ENCODE data around the gene ANKRD44.

Gene ANKRD44

DNA sequence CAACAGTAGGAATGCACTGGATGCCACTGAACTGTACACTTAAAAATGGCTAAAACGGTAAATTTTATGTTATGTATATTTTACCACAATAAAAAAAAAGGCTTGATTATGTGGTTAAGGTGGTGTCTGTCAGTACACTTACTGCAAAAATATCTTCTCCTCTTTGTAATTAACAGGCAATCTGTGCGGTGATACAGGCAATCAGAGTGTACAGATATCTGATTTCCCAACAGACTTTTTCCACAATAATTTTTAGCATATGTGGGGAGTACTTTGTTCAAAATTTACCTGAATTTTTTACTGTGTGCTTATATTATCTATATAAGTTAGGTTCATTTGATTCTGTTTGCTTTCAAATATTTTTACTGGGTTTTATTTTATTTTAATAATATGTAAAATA is 209.1 kb downstream of the ANKRD44 start:
- no peak for DNase-seq

DNA sequence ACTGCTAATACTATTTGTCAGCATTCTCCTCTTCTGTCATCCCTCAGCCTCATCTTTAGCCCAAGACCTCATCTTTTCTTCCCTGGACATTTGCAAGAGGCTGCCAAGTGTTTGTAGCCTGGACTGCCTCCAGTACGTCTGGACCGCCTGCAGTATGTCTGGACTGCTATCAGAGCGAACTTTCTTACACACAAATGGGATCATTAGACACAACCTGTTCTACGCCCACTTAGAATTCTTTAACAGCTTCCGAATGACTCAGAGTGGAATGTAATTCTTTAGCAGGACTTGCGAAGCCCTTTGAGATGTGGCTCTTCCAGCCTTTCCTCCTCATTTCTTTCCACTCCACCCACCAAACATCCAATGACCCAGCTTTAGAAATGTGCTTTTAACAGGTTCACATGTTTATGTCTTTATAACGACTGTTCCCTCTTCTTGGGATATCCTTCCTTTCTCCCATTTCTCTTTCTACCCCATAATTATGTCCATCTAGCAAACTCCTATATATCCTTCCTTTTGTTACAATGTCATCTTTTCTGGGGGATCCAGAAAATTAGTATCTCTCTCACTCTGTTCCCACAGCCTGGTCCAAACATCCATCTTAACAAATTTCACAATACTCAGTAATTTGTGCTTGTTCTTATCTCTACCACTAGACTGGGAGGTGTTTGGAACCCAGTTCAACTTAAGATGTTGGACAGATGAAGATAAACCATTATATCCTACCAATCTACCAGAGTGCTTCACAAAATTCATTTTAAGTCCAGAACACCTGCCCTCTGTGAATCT is 212.8 kb downstream of the ANKRD44 start:
- DNase-seq: no peak

- DNase-seq: no peak
Measured at GRCh38 chr2:197096649-197097048, 213.9 kb downstream of the ANKRD44 start.

DNA sequence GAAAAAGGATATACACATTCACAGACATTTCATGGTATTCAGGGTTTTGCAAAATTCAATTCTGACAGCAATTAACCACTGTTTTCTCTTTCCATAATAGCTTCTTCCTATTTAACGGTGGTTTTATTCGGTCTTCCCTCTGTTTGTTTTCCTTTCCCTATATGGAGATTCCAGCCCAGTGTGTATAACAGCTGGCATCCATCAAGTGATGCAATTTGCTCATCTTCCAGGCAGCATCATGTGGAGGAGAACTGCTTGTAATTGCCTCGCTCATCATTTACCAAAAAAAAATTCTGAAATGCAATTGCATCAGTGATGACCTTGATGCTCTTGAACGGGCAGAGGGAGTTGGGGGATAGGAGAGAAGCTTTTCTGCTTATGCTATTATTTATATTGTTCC is 218.1 kb downstream of the ANKRD44 start:
- no peak for DNase-seq

GRCh38 chr2:197090742-197091367 is 219.7 kb downstream of the ANKRD44 start:
- no peak for DNase-seq

- DNase-seq: no peak
Measured at GRCh38 chr2:197089655-197090054, 220.9 kb downstream of the ANKRD44 start.

DNA sequence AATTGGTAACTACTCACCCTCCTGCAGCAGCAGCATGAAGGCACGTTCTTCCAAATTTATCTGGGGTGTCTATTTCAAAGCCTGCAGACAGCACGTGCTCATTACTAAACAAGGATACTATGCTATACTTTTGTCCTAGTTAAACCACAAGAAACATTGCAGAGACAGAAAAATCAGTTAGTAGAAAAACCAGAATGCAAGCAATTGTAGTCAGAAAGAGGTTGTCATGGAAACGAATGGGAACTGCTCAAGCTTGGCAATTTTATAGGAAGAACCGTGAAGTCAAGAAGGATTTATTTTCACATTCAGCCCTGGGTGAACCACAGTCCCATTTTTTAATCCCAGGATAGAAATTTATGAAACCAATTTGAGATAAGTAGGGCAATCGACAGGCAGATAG is 221.9 kb downstream of the ANKRD44 start:
- no peak for DNase-seq

DNA sequence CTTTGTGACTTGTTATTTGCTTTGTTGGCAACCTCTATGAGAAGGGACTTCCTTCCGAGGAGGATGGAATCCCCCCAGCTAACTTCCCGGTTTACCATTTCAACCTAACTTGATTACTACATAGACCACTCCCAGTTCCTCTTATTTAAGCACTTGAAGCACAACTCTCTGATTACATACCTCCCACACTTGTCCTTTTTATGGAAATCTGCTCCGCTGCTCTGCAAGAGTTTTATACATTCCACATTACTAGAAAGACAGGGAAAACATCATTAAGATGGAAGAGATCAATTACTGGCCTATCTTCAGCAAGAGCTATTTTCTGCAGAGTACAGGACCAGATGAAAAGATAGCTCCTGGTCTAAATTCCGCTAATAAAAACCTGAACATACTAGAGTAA is 224.1 kb downstream of the ANKRD44 start:
- DNase-seq: no peak

DNA sequence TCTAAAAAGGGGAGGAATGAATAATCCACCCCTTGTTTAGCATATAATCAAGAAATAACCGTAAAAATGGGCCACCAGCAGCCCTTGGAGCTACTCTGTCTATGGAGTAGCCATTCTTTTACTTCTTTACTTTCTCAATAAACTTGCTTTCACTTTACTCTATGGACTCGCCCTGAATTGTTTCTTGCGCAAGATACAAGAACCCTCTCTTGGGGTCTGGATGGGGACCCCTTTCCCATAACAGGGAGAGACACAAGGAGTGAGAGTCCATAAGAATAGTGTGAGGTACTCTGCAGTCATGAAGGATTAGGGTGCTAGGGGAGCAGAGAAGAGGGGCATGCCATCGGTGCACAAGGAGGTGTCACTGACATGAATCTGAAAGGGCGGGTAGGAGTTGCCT is 224.9 kb downstream of the ANKRD44 start:
- DNase-seq: no peak

DNA sequence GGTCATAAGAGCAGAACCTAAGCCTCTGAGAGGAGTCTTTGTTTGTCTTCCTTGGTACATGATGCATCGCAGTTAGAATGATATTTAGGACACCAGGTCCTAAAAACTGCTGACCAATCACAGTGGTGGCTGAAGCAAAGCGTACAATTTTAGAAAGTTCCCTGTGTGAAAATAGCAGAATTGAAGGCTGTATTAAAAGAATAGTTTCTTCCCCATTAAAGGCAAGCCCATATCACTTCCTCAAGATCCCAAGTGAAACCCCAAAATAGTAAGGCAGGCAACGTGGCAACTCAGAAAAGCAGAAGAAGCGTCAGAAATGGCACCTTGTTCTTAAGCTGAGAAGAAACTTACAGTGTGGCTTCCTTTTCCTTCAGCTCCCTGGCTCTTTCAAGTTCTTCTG is 229.3 kb downstream of the ANKRD44 start:
- no peak for DNase-seq

GRCh38 chr2:197080578-197081216 is 229.9 kb downstream of the ANKRD44 start:
- no peak for DNase-seq

DNA sequence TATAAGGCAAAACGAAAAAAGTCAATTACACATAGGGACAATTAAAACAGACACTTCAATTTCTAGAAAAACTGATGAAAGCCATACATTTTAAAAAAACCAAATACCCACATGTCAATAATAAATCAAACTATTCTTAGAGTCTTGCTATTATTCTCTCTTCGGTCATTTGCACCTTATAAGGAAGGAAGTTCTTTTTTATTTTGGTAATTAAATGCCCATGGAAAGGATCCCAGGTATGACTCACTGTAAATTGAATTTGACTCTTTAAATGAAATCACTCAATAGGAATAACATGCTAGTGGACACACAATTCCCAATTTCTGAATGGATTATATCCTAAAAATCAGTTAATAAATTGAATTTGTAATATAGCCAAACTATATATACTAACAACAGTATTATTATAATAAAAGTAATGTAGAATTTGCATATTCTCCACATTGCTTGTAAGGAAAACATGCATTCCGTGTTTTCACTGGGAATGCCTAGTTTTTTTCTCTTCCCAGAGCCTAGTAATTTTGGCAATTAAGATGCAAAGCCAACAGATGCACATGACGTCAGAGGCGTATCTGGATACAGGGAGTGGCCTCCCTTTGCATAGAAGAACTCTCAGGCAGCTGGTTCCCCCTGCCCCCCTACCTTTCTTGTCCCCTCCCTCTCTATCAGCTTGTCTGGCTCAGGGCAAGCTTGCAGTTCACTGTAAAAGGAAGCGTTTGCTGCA is 230.6 kb downstream of the ANKRD44 start:
- no peak for DNase-seq

DNA sequence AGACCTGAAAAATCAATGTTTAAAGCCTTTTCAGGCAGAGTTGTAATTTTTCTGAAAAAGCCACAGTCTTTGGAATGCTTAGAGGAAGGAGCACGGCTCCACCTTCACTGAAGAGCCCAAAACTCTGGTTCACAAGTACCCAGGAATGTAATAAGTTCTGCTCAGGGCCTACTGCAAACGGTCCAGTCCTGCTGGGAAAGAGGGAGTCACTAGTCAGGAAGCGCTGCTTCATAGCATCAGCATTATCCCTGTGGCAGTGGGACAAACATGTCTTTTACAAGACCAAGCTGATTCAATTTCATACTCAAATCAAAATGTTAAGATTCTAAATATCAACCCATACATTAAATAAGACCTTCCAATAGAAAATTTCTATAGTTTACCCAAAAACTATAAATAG is 231.2 kb downstream of the ANKRD44 start:
- DNase-seq: no peak

DNA sequence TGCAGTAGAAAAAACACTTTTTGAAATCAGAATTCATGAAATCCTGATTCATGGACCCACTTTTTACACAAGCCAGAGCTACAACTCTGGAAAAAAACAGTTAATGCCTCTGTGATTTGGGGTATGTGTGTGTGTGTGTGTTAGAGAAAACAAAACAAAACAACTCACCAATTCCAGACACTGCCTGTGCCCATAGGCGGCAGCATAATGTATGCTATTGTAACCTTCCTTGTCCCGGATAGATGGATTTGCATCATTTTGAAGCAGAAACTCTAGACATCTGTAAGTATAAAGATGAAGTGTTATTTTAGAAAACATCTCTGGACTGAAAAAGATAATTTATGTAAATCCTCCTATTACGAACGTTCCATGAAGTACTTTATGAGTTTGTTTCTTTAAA is 232.0 kb downstream of the ANKRD44 start:
- no peak for DNase-seq

DNA sequence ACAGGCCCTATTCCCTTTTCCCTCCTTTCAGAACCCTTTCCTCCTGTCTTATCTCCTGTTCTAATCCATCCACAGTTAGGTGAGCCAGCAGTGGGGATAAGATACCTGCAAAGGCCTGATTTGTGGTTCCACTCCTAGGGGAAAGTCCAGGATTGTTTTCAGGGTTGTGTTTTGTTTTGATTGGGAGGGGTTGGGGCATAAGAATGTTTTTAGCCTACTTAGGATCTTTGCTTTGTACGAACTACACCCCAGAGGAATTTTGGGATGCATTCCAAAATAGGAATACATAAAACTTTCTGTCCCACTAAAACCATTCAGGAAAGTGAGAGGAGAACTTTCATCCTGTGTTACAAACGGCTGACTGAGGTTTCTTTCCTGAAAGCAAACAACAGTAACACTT is 233.2 kb downstream of the ANKRD44 start:
- DNase-seq: no peak

GRCh38 chr2:197076652-197077051 is 233.9 kb downstream of the ANKRD44 start:
- no peak for DNase-seq

DNA sequence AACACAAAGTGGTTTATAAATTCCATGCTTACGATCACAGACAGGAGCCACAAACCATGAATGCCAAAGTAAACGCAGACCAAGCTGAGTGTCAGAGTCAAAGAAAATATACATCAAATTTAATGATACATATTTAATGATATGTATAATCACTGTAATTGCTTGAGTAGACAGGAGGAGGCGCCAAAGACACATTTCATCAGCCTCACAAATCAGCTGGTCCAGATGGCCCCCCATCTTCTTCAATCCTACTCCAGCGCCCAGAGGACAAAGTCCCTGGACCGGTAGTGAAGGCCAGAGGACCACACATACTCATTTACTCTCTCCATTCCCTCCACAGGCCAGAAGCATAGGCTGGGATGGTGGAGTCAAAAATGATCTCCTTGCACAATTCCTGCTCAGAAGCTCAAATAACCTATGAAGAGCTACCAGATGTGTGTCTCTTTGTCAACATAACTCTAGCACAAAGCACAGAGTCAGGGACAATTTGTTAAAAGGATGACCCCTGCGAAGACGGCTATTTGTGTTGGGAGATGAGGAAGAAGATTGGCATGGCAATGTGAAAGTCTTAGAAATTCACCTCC is 234.7 kb downstream of the ANKRD44 start:
- peak; percentile 37 for DNase-seq

GRCh38 chr2:197075281-197075680 is 235.3 kb downstream of the ANKRD44 start:
- DNase-seq: no peak

DNA sequence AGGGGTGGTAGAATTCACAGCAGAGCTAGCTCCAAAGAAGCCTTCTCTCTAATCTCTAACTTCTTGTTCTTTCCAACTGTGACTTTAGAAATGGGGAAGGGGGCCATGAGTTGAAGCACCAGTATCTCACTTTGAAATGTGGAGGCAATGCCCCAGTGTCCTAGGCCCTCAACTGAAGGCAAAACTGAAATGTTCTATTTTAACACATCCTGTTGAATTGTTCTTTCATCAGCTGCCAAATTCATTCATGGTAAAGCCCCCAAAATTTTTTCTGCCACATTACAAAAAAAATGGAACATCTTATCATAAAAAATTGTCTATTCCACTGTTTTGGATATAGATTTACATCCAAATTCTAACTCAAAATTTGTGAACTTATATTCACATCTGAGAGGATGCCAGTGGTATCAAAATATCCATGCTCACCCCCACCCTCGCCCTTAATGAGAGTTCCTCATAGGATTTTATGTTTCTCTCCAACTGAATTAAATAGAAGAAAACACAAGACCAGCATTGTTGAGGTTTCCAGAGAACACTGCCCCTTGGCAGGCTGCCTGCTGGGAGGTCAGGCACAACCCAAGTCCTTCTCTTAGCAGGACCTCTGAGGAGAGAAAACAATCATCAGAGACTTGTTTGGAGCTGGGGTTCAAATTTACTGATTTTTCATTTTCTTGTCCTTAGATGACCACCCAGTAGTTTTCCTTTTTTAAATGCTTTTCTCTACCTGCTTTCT is 236.7 kb downstream of the ANKRD44 start:
- DNase-seq: no peak

GRCh38 chr2:197073270-197073669 is 237.3 kb downstream of the ANKRD44 start:
- no peak for DNase-seq

GRCh38 chr2:197072533-197072932 is 238.0 kb downstream of the ANKRD44 start:
- no peak for DNase-seq

DNA sequence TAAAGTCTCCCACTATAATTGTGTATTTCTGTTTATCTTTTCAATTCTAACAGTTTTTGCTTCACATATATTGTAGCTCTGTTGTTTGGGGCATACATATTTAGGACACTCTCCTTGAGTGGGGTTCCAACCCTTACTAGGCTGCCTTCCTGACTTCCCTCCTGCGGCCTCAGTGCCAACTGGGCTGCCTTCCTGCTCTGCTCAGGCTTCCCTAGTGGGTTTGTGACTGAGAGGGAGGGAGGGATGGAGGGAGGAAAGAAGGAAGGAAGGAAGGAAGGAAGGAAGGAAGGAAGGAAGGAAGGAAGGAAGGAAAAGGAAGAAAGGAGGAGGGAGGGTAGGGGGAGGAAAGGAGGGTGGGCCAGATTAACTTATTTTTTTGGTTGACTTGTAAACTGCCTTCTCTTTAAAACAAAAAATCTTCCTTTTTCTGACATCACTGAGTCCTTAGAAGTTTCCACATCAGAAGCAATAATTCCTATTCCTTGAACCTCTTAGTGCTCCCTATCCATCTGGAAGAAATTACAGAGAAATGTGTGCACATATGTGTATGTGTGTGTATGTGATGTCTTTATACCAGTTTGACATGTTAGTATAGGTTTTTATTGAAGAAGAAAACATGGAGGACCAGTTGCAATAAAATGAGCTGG is 238.7 kb downstream of the ANKRD44 start:
- no peak for DNase-seq

Data from CD4-positive, alpha-beta T cell treated with Interleukin-17A for 4 hours (primary cell).